IMR-90 (cell line): ENCODE measurements around the gene DCC. TPM values are rescaled to one million over a fixed set of nuclear protein-coding genes. Genes with fewer than 3 reads are reported as not detected.

Experiments
- ATAC-seq: fragments of 200-7000 bp; cut with Tn5 transposase; 2 replicates; pipeline ENCODE4 v1.9.1; 2020; ENCODE audit warnings: low read depth, mild to moderate bottlenecking, moderate library complexity
- BruUV-seq: library from RNA; stranded (reverse); fragments of 400-500 nt; replicated peaks from 2 replicates; lab custom pipeline; 2021; lab: Mats Ljungman, UMichigan
- CTCF ChIA-PET: fragments of 300-600 bp; formaldehyde crosslinking; extraction: SDS; loops from one replicate; lab custom pipeline; 2021; ENCODE audit warnings: antibody characterized with exemption; lab: Yijun Ruan, JAX
- POLR2A ChIA-PET: fragments of 300-600 bp; sonication (Branson Sonifier 250); formaldehyde crosslinking; loops from one replicate; lab custom pipeline; 2022; ENCODE audit warnings: antibody characterized with exemption; ENCODE audit not compliant: unreplicated experiment; lab: Charles Lee
- DNase-seq: peaks from one replicate; pipeline ENCODE4 v3.0.0; 2013
- H2AFZ ChIP-seq: replicated peaks from 2 replicates; pipeline ENCODE3; 2013; ENCODE audit warnings: low read length, mild to moderate bottlenecking; ENCODE audit not compliant: poor library complexity
- H2AK5ac ChIP-seq: 2 replicates; pipeline ENCODE4 v1.6.1; 2013; ENCODE audit warnings: low read depth, low read length, inconsistent platforms
- H2AK9ac ChIP-seq: replicated peaks from 2 replicates; pipeline ENCODE3; 2013; ENCODE audit warnings: mild to moderate bottlenecking, low read depth, low read length, moderate library complexity; ENCODE audit not compliant: poor library complexity
- H2BK120ac ChIP-seq: 2 replicates; pipeline ENCODE4 v1.6.1; 2013; ENCODE audit warnings: low read depth, low read length, inconsistent platforms
- H2BK15ac ChIP-seq: 3 replicates; pipeline ENCODE4 v1.6.1; 2013; ENCODE audit warnings: low read depth, low read length, inconsistent platforms
- H2BK20ac ChIP-seq: 2 replicates; pipeline ENCODE4 v1.6.1; 2013; ENCODE audit warnings: low read depth, mild to moderate bottlenecking, inconsistent platforms, low read length, moderate library complexity
- H2BK5ac ChIP-seq: 2 replicates; pipeline ENCODE4 v1.6.1; 2013; ENCODE audit warnings: mild to moderate bottlenecking, low read depth, low read length, inconsistent platforms; ENCODE audit not compliant: poor library complexity, severe bottlenecking
- H3K14ac ChIP-seq: replicated peaks from 2 replicates; pipeline ENCODE4 v1.6.1; 2013; ENCODE audit warnings: low read depth, low read length, inconsistent platforms
- H3K18ac ChIP-seq: 2 replicates; pipeline ENCODE4 v1.6.1; 2013; ENCODE audit warnings: low read depth, low read length, control low read depth
- H3K23ac ChIP-seq: 2 replicates; pipeline ENCODE4 v1.6.1; 2013; ENCODE audit warnings: low read depth, low read length, inconsistent platforms
- H3K27ac ChIP-seq: 2 replicates; pipeline ENCODE4 v1.5.1; 2013; ENCODE audit warnings: mild to moderate bottlenecking, control low read depth, low read length; ENCODE audit not compliant: insufficient read depth
- H3K27me3 ChIP-seq: 2 replicates; pipeline ENCODE4 v1.6.1; 2013; ENCODE audit warnings: low read length; ENCODE audit not compliant: control insufficient read depth, insufficient read depth
- H3K36me3 ChIP-seq: 2 replicates; pipeline ENCODE4 v1.6.1; 2013; ENCODE audit warnings: low read length, mixed read lengths; ENCODE audit not compliant: control insufficient read depth, insufficient read depth
- H3K4ac ChIP-seq: 2 replicates; pipeline ENCODE4 v1.6.1; 2013; ENCODE audit warnings: low read depth, low read length, inconsistent platforms
- H3K4me1 ChIP-seq: 2 replicates; pipeline ENCODE4 v1.6.1; 2013; ENCODE audit warnings: low read length, mixed read lengths; ENCODE audit not compliant: control insufficient read depth, insufficient read depth
- H3K4me2 ChIP-seq: 2 replicates; pipeline ENCODE4 v1.6.1; 2013; ENCODE audit warnings: low read depth, mild to moderate bottlenecking, control low read depth, low read length, moderate library complexity
- H3K4me3 ChIP-seq: 2 replicates; pipeline ENCODE4 v1.5.1; 2013; ENCODE audit warnings: low read depth, mild to moderate bottlenecking, control low read depth, low read length, moderate library complexity; ENCODE audit not compliant: insufficient read depth
- H3K56ac ChIP-seq: 2 replicates; pipeline ENCODE4 v1.6.1; 2013; ENCODE audit warnings: low read length, inconsistent platforms; ENCODE audit not compliant: insufficient read depth; ENCODE audit errors: extremely low read depth
- H3K79me1 ChIP-seq, 2 experiments: 2 replicates each; pipeline ENCODE4 v1.6.1; 2013; ENCODE audit warnings: low read length in 2 of 2, inconsistent platforms in 1 of 2, low read depth in 1 of 2
- H3K9ac ChIP-seq: 2 replicates; pipeline ENCODE4 v1.6.1; 2013; ENCODE audit warnings: low read depth, low read length, control low read depth
- H3K9me1 ChIP-seq: 2 replicates; pipeline ENCODE4 v1.6.1; 2013; ENCODE audit warnings: low read length, inconsistent platforms; ENCODE audit not compliant: insufficient read depth
- H3K9me3 ChIP-seq: 2 replicates; pipeline ENCODE4 v1.6.1; 2013; ENCODE audit warnings: low read length; ENCODE audit not compliant: control insufficient read depth, insufficient read depth
- H4K20me1 ChIP-seq: 2 replicates; pipeline ENCODE4 v1.6.1; 2013; ENCODE audit warnings: low read length, inconsistent platforms; ENCODE audit not compliant: insufficient read depth
- H4K5ac ChIP-seq: 2 replicates; pipeline ENCODE4 v1.6.1; 2013; ENCODE audit warnings: mild to moderate bottlenecking, low read depth, low read length, control low read depth
- H4K8ac ChIP-seq, 2 experiments: 2 replicates each; pipeline ENCODE4 v1.6.1; 2013; ENCODE audit warnings: low read depth in 2 of 2, low read length in 2 of 2, control low read depth in 1 of 2, inconsistent platforms in 1 of 2
- H4K91ac ChIP-seq: 2 replicates; pipeline ENCODE4 v1.6.1; 2013; ENCODE audit warnings: low read depth, low read length, inconsistent platforms; ENCODE audit not compliant: insufficient read depth
- BHLHE40 ChIP-seq: fragments of 150-350 bp; IDR thresholded peaks from 2 replicates; pipeline ENCODE4 v1.6.1; 2016; ENCODE audit warnings: mild to moderate bottlenecking, low read depth, low read length
- CEBPB ChIP-seq: IDR thresholded peaks from 2 replicates; pipeline ENCODE4 v1.6.1; 2012; ENCODE audit warnings: low read depth, low read length, improper control_type of control experiment
- CHD1 ChIP-seq: IDR thresholded peaks from 2 replicates; pipeline ENCODE4 v1.6.1; 2012; ENCODE audit warnings: low read depth, low read length, improper control_type of control experiment
- FOS ChIP-seq: fragments of 150-350 bp; IDR thresholded peaks from 2 replicates; pipeline ENCODE4 v1.6.1; 2016; ENCODE audit warnings: low read depth, low read length
- MAFK ChIP-seq: IDR thresholded peaks from 2 replicates; pipeline ENCODE4 v1.6.1; 2012; ENCODE audit warnings: low read depth, low read length, improper control_type of control experiment
- MAZ ChIP-seq: IDR thresholded peaks from 2 replicates; pipeline ENCODE4 v1.6.1; 2012; ENCODE audit warnings: low read depth, mild to moderate bottlenecking, low read length, improper control_type of control experiment, moderate library complexity, borderline replicate concordance
- MXI1 ChIP-seq: IDR thresholded peaks from 2 replicates; pipeline ENCODE4 v1.6.1; 2012; ENCODE audit warnings: low read depth, mild to moderate bottlenecking, low read length, moderate library complexity, borderline replicate concordance
- NFE2L2 ChIP-seq: fragments of 150-350 bp; IDR thresholded peaks from 2 replicates; pipeline ENCODE4 v1.6.1; 2016; ENCODE audit warnings: low read depth, mild to moderate bottlenecking, low read length
- POLR2A ChIP-seq: IDR thresholded peaks from 2 replicates; pipeline ENCODE4 v1.6.1; 2012; ENCODE audit warnings: mild to moderate bottlenecking, low read depth, low read length
- RAD21 ChIP-seq: IDR thresholded peaks from 2 replicates; pipeline ENCODE4 v1.6.1; 2012; ENCODE audit warnings: low read length, improper control_type of control experiment
- RFX5 ChIP-seq: IDR thresholded peaks from 2 replicates; pipeline ENCODE4 v1.8.0; 2012; ENCODE audit warnings: low read depth, mild to moderate bottlenecking, low read length, moderate library complexity
- USF2 ChIP-seq: fragments of 150-350 bp; IDR thresholded peaks from 2 replicates; pipeline ENCODE4 v1.6.1; 2017; ENCODE audit warnings: mild to moderate bottlenecking, antibody characterized with exemption, low read length, low read depth
- WGBS, 2 experiments: methylation state at CpG; one replicate each; pipeline versions ENCODE4 v1.1.5 to v1.1.7; 2013; ENCODE audit warnings: missing lambda C conversion rate in 2 of 2; ENCODE audit not compliant: insufficient read length in 1 of 2; ENCODE audit errors: extremely low coverage in 2 of 2; 5-methylcytosine and 5-hydroxymethylcytosine counted together
- dilution Hi-C: fragments of 300-500 bp; cut with HindIII; formaldehyde crosslinking; loops from one replicate; pipeline ENCODE4 v1.14.3; 2018; ENCODE audit warnings: low sequenced_read_pairs; ENCODE audit not compliant: unreplicated experiment
- in situ Hi-C: fragments of 300-500 bp; cut with MboI; formaldehyde crosslinking; loops from 3 replicates; pipeline ENCODE4 v1.14.3; 2019; ENCODE audit warnings: low sequenced_read_pairs, inconsistent platforms, mixed read lengths
- intact Hi-C: fragments of 100-400 bp; cut with micrococcal nuclease; formaldehyde crosslinking; loops from 2 replicates; pipeline ENCODE4 v1.10.0; 2022
- polyA plus RNA-seq, 3 experiments: library from polyadenylated mRNA; depleted of rRNA; stranded (reverse); fragments of >200 nt; gene quantifications; 2 replicates each; pipeline ENCODE4 v1.2.3, GENCODE V29; 2012; ENCODE audit warnings: low replicate concordance in 1 of 3
- total RNA-seq: library from RNA; depleted of rRNA; stranded (reverse); fragments of >200 nt; gene quantifications from 2 replicates; pipeline ENCODE4 v1.2.3, GENCODE V29; 2012
- TF ChIP-seq, protein P1 (sequence below): fragments of 150-350 bp; IDR thresholded peaks from 2 replicates; pipeline ENCODE4 v1.6.1; 2016; ENCODE audit warnings: low read depth, mild to moderate bottlenecking, low read length, moderate library complexity, borderline replicate concordance

Gene DCC
- total and polyA plus RNA-seq, 2 of the 4 experiments (the other 2 are of a cell fraction): 0.31 to 0.54 TPM

- dilution Hi-C loops: no loop called here
- no peak for DNase-seq
- no peaks in the 10 kb centered on the region for H3K79me1 ChIP-seq
- no peak overlapping the region for H2BK5ac ChIP-seq
- no peak overlapping the region for H4K5ac ChIP-seq
- CTCF ChIA-PET: no interaction called here
- H4K91ac ChIP-seq: no peak overlapping the region
- no peak overlapping the region for H3K4me2 ChIP-seq
- no peaks in the 10 kb centered on the region for H4K20me1 ChIP-seq
- no peak overlapping the region for H2AK5ac ChIP-seq
- H2BK120ac ChIP-seq: no peak overlapping the region
- no peak overlapping the region for H3K9ac ChIP-seq
- no peak for ATAC-seq
- WGBS, 2 experiments: 80% methylated on average over 1 of the region's 6 CpGs; no CpG with 5 or more reads in 1 of the 2 experiments
- no peaks in the 10 kb centered on the region for H3K4me1 ChIP-seq
- intact Hi-C loops: no loop called here
- no peaks in the 10 kb centered on the region for H3K9me1 ChIP-seq
- no peak overlapping the region for H3K14ac ChIP-seq
- H3K23ac ChIP-seq: no peak overlapping the region
- no peak overlapping the region for H2BK15ac ChIP-seq
- no peaks in the 10 kb centered on the region; the same call in 1 of the 2 replicates for H3K27me3 ChIP-seq
- no peak overlapping the region for H3K4me3 ChIP-seq
- POLR2A ChIA-PET: no interaction called here
- no peak overlapping the region for H3K27ac ChIP-seq
- H3K4ac ChIP-seq: no peak overlapping the region
- H3K36me3 ChIP-seq: no peaks in the 10 kb centered on the region
- TF ChIP-seq USF2 (no peak), RFX5 (no peak), MAZ (no peak), POLR2A (no peak), FOS (no peak), CHD1 (no peak), RAD21 (no peak), MXI1 (no peak), CEBPB (no peak), NFE2L2 (no peak), BHLHE40 (no peak), MAFK (no peak)
- TF ChIP-seq, protein P1, sequence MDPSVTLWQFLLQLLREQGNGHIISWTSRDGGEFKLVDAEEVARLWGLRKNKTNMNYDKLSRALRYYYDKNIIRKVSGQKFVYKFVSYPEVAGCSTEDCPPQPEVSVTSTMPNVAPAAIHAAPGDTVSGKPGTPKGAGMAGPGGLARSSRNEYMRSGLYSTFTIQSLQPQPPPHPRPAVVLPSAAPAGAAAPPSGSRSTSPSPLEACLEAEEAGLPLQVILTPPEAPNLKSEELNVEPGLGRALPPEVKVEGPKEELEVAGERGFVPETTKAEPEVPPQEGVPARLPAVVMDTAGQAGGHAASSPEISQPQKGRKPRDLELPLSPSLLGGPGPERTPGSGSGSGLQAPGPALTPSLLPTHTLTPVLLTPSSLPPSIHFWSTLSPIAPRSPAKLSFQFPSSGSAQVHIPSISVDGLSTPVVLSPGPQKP: no peak
- H2BK20ac ChIP-seq: no peak overlapping the region
- no peak overlapping the region for H2AK9ac ChIP-seq
- H4K8ac ChIP-seq: no peak overlapping the region
- in situ Hi-C loops: no loop called here
- H3K9me3 ChIP-seq: peaks cover 2% of the 10 kb centered on the region
- H3K56ac ChIP-seq: no peak overlapping the region
- no TSS peak for BruUV-seq
- H3K18ac ChIP-seq: no peak overlapping the region
- H2AFZ ChIP-seq: no peak overlapping the region
Observed at GRCh38 chr18:52342456-52342855, 2.5 kb downstream of the DCC start.
